Astrocyte of the spinal cord (primary cell): Measurements from ENCODE around the gene BEND7.

Experiments used
- DNase-seq: peaks from one replicate; pipeline ENCODE4 v3.0.0; 2011; ENCODE audit warnings: low read depth, low spot score
- H3K4me3 ChIP-seq: 2 replicates; pipeline ENCODE4 v1.5.1; 2011; ENCODE audit warnings: low read depth, mild to moderate bottlenecking, low read length, moderate library complexity
- CTCF ChIP-seq: IDR thresholded peaks from 2 replicates; pipeline ENCODE4 v1.5.1; 2012; ENCODE audit warnings: low read depth, mild to moderate bottlenecking, low read length, inconsistent platforms
- in situ Hi-C: cut with HindIII; loops from 2 replicates; pipeline ENCODE4 v1.10.0; 2017; ENCODE audit warnings: low sequenced_read_pairs

The BEND7 gene

GRCh38 chr10:13420532-13421307, 108.1 kb downstream of the BEND7 start:
- no peak for DNase-seq
- in situ Hi-C loops = no loop called here

GRCh38 chr10:13417459-13418126, 111.2 kb downstream of the BEND7 start:
- DNase-seq = no peak
- in situ Hi-C loops = no loop called here
- no peak overlapping the region for H3K4me3 ChIP-seq
- no peak for TF ChIP-seq CTCF

More at GRCh38 chr10:13420532-13421307, 108.1 kb downstream of the BEND7 start:
- no peak for TF ChIP-seq CTCF
- H3K4me3 ChIP-seq = no peak overlapping the region

GRCh38 chr10:13416760-13417159, 112.1 kb downstream of the BEND7 start:
- no peak overlapping the region for H3K4me3 ChIP-seq
- TF ChIP-seq CTCF = no peak
- DNase-seq = no peak
- in situ Hi-C loops = no loop called here

- no peak overlapping the region for H3K4me3 ChIP-seq
- DNase-seq = peak; percentile 16
- in situ Hi-C loops = no loop called here
- TF ChIP-seq CTCF = peak; percentile 53
These were observed 114.0 kb downstream of the BEND7 start for GRCh38 chr10:13414855-13415254.

- in situ Hi-C loops = no loop called here
- H3K4me3 ChIP-seq = no peak overlapping the region
- TF ChIP-seq CTCF = no peak
- no peak for DNase-seq
These were observed 114.7 kb downstream of the BEND7 start for GRCh38 chr10:13414137-13414536.

GRCh38 chr10:13412894-13413293, 115.9 kb downstream of the BEND7 start:
- no peak for DNase-seq
- TF ChIP-seq CTCF = no peak
- H3K4me3 ChIP-seq = no peak overlapping the region
- in situ Hi-C loops = no loop called here
